NT2/D1 (cell line): ENCODE measurements around the gene ZDHHC7.

ENCODE experiments used
- DNase-seq: peaks from one replicate; pipeline ENCODE4 v3.0.0-alpha.2; 2011; ENCODE audit warnings: low read depth, low spot score
- H3K27me3 ChIP-seq: 2 replicates; pipeline ENCODE4 v1.6.0; 2011; ENCODE audit warnings: mild to moderate bottlenecking; ENCODE audit not compliant: insufficient read length, insufficient read depth
- H3K36me3 ChIP-seq: 2 replicates; pipeline ENCODE4 v1.6.1; 2011; ENCODE audit warnings: mild to moderate bottlenecking, low read length, mixed read lengths; ENCODE audit not compliant: insufficient read depth, insufficient read length
- H3K4me1 ChIP-seq: 2 replicates; pipeline ENCODE4 v1.5.1; 2011; ENCODE audit not compliant: insufficient read depth, insufficient read length
- H3K4me3 ChIP-seq: 2 replicates; pipeline ENCODE4 v1.5.1; 2011; ENCODE audit warnings: low read depth; ENCODE audit not compliant: insufficient read length
- H3K9ac ChIP-seq: 2 replicates; pipeline ENCODE4 v1.6.0; 2011; ENCODE audit warnings: low read depth; ENCODE audit not compliant: insufficient read length
- H3K9me3 ChIP-seq: 2 replicates; pipeline ENCODE4 v1.5.1; 2011; ENCODE audit warnings: mild to moderate bottlenecking, low read length; ENCODE audit not compliant: insufficient read depth
- SUZ12 ChIP-seq: IDR thresholded peaks from 2 replicates; pipeline ENCODE4 v1.6.1; 2011; ENCODE audit not compliant: insufficient read length, insufficient read depth; ENCODE audit errors: extremely low read depth
- YY1 ChIP-seq: IDR thresholded peaks from 2 replicates; pipeline ENCODE4 v1.6.1; 2011; ENCODE audit not compliant: insufficient read length, insufficient read depth
- ZNF274 ChIP-seq: IDR thresholded peaks from 2 replicates; pipeline ENCODE4 v1.6.1; 2011; ENCODE audit warnings: mild to moderate bottlenecking, low read depth, low read length

Gene ZDHHC7

GRCh38 chr16:85031451-85031850 lies 20.1 kb upstream of the ZDHHC7 start:
- no peak for DNase-seq
- TF ChIP-seq YY1 (no peak), ZNF274 (no peak), SUZ12 (no peak)
- H3K9ac ChIP-seq, result no peak overlapping the region
- H3K36me3 ChIP-seq, result peaks cover 5% of the 10 kb centered on the region
- H3K27me3 ChIP-seq, result peaks cover 11% of the 10 kb centered on the region
- H3K4me3 ChIP-seq, result no peak overlapping the region
- H3K4me1 ChIP-seq, result peaks cover 12% of the 10 kb centered on the region
- no peaks in the 10 kb centered on the region for H3K9me3 ChIP-seq

GRCh38 chr16:85029981-85030401 lies 18.7 kb upstream of the ZDHHC7 start:
- peaks cover 11% of the 10 kb centered on the region for H3K27me3 ChIP-seq
- no peak for DNase-seq
- H3K4me3 ChIP-seq, result no peak overlapping the region
- peak overlapping the region; percentile 33 for H3K9ac ChIP-seq
- TF ChIP-seq SUZ12 (no peak), ZNF274 (no peak), YY1 (no peak)
- peaks cover 5% of the 10 kb centered on the region for H3K36me3 ChIP-seq
- H3K4me1 ChIP-seq, result peaks cover 10% of the 10 kb centered on the region
- H3K9me3 ChIP-seq, result no peaks in the 10 kb centered on the region

GRCh38 chr16:85029408-85029784 lies 18.1 kb upstream of the ZDHHC7 start:
- Histone ChIP-seq H3K9me3 (no peaks in the 10 kb centered on the region), H3K4me3 (no peak overlapping the region), H3K4me1 (peaks cover 9% of the 10 kb centered on the region), H3K27me3 (peaks cover 11% of the 10 kb centered on the region), H3K36me3 (peaks cover 5% of the 10 kb centered on the region), H3K9ac (peak overlapping the region; percentile 33)
- TF ChIP-seq SUZ12, result no peak
- TF ChIP-seq YY1, result no peak
- TF ChIP-seq ZNF274, result no peak
- DNase-seq, result no peak

GRCh38 chr16:85028685-85029407 lies 17.5 kb upstream of the ZDHHC7 start:
- no peak for DNase-seq
- peaks cover 11% of the 10 kb centered on the region for H3K27me3 ChIP-seq
- H3K4me3 ChIP-seq, result peak overlapping the region; percentile 70
- H3K4me1 ChIP-seq, result peaks cover 9% of the 10 kb centered on the region
- peak overlapping the region; percentile 82 for H3K9ac ChIP-seq
- H3K36me3 ChIP-seq, result peaks cover 5% of the 10 kb centered on the region
- no peaks in the 10 kb centered on the region for H3K9me3 ChIP-seq
- no peak for TF ChIP-seq SUZ12
- TF ChIP-seq YY1, result no peak
- TF ChIP-seq ZNF274, result no peak

- H3K36me3 ChIP-seq, result peaks cover 5% of the 10 kb centered on the region
- peaks cover 9% of the 10 kb centered on the region for H3K4me1 ChIP-seq
- H3K9me3 ChIP-seq, result no peaks in the 10 kb centered on the region
- peaks cover 11% of the 10 kb centered on the region for H3K27me3 ChIP-seq
- TF ChIP-seq SUZ12, result no peak
- no peak for TF ChIP-seq YY1
- no peak for TF ChIP-seq ZNF274
- H3K4me3 ChIP-seq, result peak overlapping the region; percentile 70
- H3K9ac ChIP-seq, result peak overlapping the region; percentile 82
- no peak for DNase-seq
Observed at GRCh38 chr16:85027958-85028684, 16.8 kb upstream of the ZDHHC7 start.

GRCh38 chr16:85027349-85027957 lies 16.1 kb upstream of the ZDHHC7 start, which contains the start of gene KIAA0513:
TSS of gene KIAA0513 (plus strand) at chr16:85027795. CDS start at chr16:85067072, 39,277 bp downstream.
- Histone ChIP-seq H3K27me3 (peaks cover 11% of the 10 kb centered on the region), H3K4me1 (peaks cover 9% of the 10 kb centered on the region), H3K36me3 (peaks cover 5% of the 10 kb centered on the region), H3K4me3 (peak within 1 kb of the TSS; percentile 70), H3K9me3 (no peaks in the 10 kb centered on the region), H3K9ac (peak within 1 kb of the TSS; percentile 82)
- DNase-seq, result peak; percentile 90
- TF ChIP-seq YY1 (no peak), ZNF274 (no peak), SUZ12 (no peak)

GRCh38 chr16:85026703-85027102 lies 15.4 kb upstream of the ZDHHC7 start:
- Histone ChIP-seq H3K4me1 (peaks cover 9% of the 10 kb centered on the region), H3K27me3 (peaks cover 11% of the 10 kb centered on the region), H3K36me3 (peaks cover under 1% of the 10 kb centered on the region), H3K9ac (peak overlapping the region; percentile 38), H3K4me3 (peak overlapping the region; percentile 70), H3K9me3 (no peaks in the 10 kb centered on the region)
- TF ChIP-seq SUZ12 (no peak), ZNF274 (no peak), YY1 (no peak)
- no peak for DNase-seq
